Activated gamma-delta T cell treated with anti-CD3 and anti-CD28 coated beads, Interleukin-2, amount 50 U/mL, for 16 hours (primary cell): Measurements from ENCODE around the gene PRMT7.

Source experiments
- DNase-seq: peaks from one replicate; pipeline ENCODE4 v3.0.0-alpha.2; 2020; ENCODE audit warnings: low read depth

PRMT7 gene, protein sequence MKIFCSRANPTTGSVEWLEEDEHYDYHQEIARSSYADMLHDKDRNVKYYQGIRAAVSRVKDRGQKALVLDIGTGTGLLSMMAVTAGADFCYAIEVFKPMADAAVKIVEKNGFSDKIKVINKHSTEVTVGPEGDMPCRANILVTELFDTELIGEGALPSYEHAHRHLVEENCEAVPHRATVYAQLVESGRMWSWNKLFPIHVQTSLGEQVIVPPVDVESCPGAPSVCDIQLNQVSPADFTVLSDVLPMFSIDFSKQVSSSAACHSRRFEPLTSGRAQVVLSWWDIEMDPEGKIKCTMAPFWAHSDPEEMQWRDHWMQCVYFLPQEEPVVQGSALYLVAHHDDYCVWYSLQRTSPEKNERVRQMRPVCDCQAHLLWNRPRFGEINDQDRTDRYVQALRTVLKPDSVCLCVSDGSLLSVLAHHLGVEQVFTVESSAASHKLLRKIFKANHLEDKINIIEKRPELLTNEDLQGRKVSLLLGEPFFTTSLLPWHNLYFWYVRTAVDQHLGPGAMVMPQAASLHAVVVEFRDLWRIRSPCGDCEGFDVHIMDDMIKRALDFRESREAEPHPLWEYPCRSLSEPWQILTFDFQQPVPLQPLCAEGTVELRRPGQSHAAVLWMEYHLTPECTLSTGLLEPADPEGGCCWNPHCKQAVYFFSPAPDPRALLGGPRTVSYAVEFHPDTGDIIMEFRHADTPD

DNA sequence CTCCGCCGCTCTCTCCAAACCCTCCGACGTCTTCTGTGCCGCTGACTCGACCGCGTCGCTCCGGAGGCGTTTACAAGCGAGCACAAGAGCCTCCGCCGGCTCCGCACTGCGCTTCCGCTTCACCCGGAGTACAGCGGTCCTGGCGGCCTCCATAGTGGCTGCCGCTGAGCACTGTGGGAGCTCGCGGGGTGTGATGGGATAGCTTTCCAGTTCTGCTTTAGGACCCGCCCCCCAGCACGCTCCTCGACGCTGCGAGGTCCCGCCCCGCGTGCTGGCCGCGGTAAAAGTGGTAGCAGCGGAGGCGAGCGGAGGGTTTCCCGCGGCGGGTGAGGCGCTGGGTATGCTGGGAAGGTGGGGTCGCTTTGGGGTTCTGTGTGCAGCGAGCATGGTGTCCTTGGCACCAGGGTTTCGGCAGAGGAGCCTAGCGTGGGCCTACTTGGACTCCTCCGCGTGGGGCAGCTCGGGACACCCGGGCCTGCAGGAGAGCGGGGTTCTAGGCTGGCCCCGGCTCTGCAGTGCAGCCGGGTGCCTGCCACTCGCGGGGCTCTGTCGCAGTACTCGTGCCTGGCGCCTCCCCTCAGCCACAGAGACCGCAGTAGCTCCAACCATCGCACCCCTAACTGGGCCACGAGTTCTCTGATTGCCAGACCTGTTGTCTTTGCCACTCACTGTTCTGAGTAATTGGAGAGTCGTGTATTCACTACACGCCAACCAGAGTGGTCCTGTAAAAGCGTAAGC, at the start of gene PRMT7, which contains the start of gene SLC7A6OS:
PRMT7 (plus strand) TSS at position 246 of the 738 bp plus-strand sequence. CDS start 4,961 bp downstream, outside the sequence.
SLC7A6OS (minus strand) TSS at position 173 of the 738 bp plus-strand sequence; CDS start at position 153, 20 bp downstream.
- peak; percentile 86 for DNase-seq

GRCh38 chr16:68263559-68264127, 47.2 kb upstream of the PRMT7 start:
- no peak for DNase-seq

DNA sequence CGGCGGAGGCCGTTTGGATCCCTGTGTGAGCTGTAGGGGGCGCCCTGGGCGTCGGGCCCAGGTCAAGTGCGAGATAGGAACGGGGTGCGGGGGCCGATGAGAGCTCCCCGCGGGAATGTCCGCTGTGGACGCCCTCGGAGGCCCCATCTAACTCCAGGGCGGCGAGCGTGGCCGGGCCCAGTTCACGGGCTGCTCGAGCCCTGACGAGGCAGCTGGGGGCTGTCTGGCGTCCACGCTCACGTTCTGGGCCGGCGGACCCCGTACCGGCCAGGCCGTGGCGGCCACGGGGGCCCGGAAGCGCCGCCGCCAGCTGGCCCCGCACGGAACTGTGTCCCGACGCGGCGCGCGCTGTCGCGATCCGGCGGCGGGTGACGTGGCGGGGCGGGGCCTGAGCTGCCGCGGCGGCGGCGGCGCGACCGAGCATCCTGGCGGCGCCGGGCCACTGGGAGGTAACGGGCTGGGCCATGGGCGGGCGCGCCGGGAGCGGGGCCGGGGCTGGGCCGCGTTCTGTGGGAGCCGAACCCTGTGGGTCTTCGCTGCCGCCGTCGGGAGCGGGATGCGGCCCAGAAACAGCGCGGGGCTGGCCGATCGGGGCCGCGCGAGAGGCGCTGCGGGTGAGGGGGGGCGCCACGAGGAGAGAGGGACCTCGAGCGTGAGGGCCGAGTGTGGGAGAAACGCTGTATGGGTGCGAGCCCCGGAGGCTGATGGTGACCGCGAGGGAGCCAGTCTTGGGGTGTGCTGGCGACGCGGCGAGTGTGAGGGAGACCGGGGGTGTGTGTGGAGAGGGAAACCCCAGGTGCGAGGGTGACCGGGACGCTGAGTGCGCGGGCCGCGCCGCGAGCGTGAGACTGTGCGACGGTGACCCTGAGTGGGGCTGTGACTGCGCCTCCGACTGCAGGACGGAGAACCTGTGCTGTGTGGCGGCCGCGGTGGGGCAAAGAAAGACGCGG, 46.4 kb upstream of the PRMT7 start, which contains the start of gene SLC7A6:
SLC7A6 (plus strand) TSS at position 399 of the 950 bp plus-strand sequence. CDS start 10,201 bp downstream, outside the sequence.
- peak; percentile 72 for DNase-seq

DNA sequence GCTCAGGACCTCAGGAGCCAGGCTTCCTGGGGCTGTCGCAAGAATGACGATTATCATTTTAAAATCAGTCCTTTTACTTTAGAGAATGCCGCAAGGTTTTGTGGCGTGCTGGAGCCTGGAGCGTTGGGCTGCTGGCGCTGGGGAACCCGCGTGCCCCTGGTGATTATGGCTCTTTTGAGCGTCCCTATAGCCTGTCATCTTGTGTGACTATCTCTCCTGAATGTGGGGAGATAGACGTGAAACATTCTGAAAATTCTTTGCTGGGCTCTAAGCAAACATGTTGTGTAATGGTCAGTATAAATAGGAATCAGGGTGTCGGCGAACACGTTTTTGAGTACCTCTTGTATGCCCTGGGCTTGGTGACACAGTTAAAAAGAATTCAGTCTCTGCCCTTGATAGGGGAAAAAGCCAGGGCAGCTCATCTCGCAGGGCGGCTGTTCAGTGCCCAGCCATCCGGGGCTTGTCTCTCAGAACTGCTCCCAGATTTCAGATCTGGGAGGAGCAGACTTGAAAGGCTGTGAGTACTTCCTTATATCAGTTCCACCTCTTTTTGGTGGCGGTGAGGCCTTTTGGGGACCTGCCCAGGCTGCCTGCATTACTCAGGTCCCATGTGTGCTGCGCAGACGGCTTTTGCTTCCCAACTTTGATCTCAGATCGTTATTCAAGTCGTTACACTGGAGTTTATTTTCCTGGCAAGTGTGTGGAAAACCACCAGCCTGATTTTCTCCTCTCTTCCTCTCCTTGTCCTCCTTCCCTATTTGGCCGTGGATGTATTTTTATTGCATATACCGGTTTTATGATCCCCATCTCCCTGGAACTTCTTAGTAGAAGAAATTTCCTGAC, 45.5 kb upstream of the PRMT7 start:
- no peak for DNase-seq

DNA sequence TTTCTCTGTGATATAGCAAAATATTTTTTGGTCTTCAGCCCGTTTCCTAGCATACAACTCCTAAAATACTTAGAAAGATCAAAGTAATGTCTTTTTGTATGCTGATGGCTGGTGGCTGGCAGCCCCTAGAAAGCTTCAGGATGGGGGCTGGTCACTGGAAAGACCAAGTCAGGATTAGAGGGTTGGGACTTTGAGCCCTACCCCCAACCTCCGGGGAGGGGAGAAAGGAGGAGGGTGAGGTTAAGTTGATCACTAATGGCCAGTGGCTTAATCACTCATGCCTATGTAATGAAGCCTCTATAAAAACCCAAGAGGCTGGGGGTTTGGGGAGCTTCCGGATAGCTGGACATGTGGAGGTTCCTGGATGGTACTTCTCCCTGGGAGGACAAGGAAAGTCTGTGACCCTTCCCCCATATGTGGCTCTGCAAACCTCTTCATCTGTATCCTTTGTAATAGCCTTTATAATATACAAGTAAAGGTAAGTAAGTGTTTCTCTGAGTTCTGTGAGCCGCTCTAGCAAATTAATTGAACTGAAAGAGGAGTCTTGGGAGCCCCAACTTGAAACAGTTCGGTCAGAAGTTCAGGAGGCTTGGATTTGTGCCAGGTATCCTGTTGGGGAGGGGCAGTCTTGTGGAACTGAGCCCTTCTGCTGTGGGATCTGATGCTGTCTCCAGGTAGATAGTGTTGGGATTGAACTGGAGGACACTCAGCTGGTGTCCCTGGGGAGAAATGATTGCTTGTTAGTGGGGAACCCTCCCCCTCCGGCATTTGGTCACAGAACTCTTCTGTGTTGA, 43.0 kb upstream of the PRMT7 start:
- DNase-seq, result no peak

- no peak for DNase-seq
These were observed 41.0 kb upstream of the PRMT7 start for GRCh38 chr16:68269793-68270192.

- DNase-seq, result no peak
These were observed 40.5 kb upstream of the PRMT7 start for GRCh38 chr16:68270353-68270752.

DNA sequence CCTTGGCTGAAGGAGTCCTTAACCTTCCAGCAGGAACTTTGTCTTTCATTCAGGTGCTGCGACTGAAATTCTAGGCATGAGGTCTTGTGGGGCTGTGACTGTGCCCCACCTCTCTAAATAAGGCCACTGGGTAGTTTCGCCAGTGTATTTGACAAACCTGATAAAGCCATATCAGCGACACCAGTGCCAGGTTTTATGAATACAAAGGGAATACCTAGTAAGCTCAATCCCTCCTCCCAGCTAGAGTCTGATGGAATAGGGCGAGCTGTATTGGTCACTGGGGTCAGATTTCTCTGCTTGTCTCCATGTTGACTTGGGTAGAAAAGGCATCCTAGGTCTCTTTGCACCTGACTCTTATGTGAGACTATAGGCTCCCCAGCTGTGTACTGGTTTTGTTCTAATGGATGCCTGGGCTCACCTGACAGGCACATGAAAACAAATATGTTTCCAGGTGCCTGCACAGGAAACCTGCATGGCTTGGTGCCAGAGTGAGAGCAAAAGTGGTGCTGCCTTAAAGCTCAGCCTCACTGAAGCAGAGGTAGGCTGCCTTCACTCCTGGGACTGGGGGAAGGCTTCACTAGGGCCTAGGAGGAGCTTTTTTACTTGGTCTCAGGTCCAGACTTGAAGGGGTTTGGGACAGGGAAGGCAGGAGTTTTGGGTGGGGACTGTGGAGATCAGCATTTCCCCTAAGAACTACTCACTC, 38.2 kb upstream of the PRMT7 start:
- no peak for DNase-seq

DNA sequence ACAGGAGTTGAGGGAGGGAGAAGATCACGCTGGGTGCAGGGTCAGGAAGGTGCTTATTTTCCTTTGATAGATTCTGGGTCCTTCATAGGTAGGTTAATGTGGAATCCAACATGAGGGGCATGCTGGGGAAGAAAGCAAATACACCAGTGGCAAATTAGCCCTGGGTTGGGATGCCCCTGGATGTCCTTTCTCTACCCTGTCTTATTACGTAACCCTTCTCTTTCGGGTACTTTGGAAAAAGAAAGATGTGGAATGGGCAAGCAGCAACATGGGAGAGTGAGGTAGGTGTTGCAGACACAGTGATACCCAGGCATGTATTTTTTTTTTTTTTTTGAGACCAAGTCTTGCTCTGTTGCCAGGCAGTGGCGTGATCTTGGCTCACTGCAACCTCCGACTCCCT, 37.4 kb upstream of the PRMT7 start:
- no peak for DNase-seq

DNA sequence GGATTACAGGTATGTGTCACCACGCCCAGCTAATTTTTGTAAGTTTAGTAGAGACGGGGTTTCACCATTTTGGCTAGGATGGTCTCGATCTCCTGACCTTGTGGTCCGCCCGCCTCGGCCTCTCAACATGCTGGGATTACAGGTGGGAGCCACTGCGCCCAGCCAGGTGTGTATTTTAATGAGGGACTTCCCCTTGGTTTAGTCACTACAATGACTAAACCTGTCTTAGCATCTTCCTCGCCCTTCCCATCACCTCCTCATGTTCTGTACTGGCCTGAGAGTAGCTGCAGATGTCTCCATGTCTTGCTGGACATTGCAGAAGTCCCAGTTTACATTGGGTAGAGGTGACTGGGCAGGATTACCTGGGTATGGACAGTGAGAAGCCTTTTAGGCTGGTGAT, 36.9 kb upstream of the PRMT7 start:
- no peak for DNase-seq

DNA sequence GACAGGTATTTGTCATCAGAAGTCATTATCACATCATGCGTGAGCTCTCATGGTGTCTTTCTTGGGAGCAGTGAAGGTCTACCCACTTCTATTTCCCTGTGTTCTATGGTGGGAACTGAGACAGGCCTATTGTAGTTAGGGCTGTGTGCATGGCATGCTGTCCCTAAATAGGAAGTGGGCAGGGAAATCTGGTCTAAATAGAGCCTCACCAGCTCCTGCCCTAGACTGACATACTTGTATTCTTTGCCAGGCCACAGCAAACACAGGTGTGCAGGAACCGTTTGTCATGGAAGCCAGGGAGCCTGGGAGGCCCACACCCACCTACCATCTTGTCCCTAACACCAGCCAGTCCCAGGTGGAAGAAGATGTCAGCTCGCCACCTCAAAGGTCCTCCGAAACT, 36.4 kb upstream of the PRMT7 start:
- DNase-seq, result no peak

DNA sequence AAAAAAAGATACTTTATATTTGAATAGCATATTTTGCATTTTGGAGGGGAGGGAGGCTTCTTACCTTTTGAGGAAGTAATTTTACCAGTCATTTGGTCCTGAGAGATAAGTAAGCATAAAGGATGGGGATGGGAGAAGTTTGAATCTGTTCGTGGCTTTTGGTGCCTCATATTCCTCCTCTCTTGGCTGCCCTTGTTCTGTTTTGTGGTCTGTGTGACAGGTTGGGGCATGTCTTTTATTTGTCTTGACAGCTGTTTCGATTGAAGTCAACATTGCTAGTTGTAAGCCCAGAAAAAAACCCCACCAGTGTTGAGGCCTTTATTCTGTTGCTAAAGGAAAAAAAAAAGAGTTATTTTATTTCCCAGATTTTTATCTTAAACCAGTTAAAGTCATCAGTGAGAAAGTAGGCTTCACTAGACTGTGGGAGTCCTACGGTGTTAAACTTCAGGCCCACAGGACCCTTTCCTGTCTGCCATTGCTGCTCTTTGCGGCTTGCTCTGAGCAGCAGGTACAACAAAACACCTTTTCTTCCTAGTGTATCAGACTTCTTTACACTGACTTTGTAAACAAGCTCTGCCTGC, 35.1 kb upstream of the PRMT7 start:
- no peak for DNase-seq

DNA sequence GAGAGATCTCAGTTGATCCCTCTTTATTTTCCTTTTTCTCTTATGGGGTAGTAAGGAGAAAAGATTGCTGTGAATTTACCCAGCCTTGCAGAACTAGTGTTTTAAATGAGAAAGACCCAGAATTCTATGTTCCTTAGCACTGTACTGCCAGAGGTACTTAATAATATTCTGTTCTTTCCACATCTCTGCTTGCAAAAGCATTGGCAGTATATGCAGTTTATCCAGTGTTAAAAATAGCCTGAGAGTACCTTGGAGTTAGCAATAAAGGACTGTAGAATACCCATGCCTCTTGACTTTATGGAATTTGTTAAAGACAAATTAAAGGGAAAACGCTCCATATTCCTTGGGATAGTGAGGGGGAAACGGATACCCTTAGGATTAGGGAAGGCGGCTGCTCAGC, 34.6 kb upstream of the PRMT7 start:
- DNase-seq, result no peak

- no peak for DNase-seq
These were observed 30.9 kb upstream of the PRMT7 start for GRCh38 chr16:68279726-68280558.

GRCh38 chr16:68281368-68282063, 29.3 kb upstream of the PRMT7 start:
- DNase-seq, result no peak

DNA sequence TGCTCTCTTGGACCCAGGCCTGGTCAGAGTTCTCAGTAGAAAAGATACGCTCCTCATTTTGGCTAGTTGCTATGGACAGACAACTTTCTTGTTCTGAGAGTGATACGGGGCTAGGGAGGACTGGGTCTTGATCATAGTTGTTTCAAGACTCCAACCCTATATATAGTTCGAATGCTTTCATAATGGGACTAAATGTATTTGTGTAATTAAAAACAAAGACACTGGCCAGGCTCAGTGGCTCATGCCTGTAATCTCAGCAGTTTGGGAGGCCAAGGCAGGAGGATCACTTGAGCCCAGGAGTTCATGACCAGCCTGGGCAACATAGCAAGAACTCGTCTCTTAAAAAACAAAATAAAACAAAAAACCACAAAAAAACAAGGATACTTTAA, 28.8 kb upstream of the PRMT7 start:
- DNase-seq, result no peak

DNA sequence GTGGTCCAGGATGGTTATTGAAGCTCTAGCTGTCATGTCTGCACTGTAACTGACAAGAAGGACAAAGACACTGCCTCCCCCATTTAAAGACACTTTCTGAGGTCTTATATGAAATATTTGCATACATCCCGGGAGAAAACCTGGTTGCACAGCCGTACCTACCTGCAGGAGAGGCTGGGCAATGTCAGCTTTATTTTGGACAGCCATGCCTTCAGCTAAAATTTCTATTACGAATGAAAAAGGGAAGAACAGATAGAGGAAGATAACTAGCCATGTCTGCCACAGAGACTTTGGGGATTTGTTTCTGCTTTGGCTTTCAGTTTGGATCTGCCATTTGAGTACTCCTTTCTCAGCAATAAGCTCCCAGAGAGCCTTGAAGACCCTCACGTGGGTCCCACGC, 27.5 kb upstream of the PRMT7 start:
- DNase-seq, result no peak
